NCI-H146 treated with DMSO at 0.1 percent for 48 hours (cell line): ENCODE results near the gene SCTR.

Source experiments
- DNase-seq: peaks from one replicate; lab custom pipeline; 2025; ENCODE audit not compliant: unreplicated experiment; lab: John Stamatoyannopoulos, UW

SCTR gene

GRCh38 chr2:119475857-119476244 lies 48.4 kb downstream of the SCTR start:
- DNase-seq = no peak

- DNase-seq = no peak
Measured at GRCh38 chr2:119475225-119475856, 48.9 kb downstream of the SCTR start.

GRCh38 chr2:119474371-119475224 lies 49.7 kb downstream of the SCTR start:
- no peak for DNase-seq

- no peak for DNase-seq
Measured at GRCh38 chr2:119473621-119474370, 50.5 kb downstream of the SCTR start.

GRCh38 chr2:119472749-119473148 lies 51.5 kb downstream of the SCTR start:
- no peak for DNase-seq

- no peak for DNase-seq
Measured at GRCh38 chr2:119469661-119470297, 54.5 kb downstream of the SCTR start.

- DNase-seq = no peak
Measured at GRCh38 chr2:119469131-119469530, 55.2 kb downstream of the SCTR start.

GRCh38 chr2:119468154-119468955 lies 55.9 kb downstream of the SCTR start:
- DNase-seq = no peak

GRCh38 chr2:119466373-119466772 lies 57.9 kb downstream of the SCTR start:
- DNase-seq = no peak

GRCh38 chr2:119465687-119466086 lies 58.6 kb downstream of the SCTR start:
- no peak for DNase-seq

- no peak for DNase-seq
Measured at GRCh38 chr2:119464981-119465380, 59.3 kb downstream of the SCTR start.

- no peak for DNase-seq
Measured at GRCh38 chr2:119463990-119464389, 60.3 kb downstream of the SCTR start.

GRCh38 chr2:119463136-119463535 lies 61.1 kb downstream of the SCTR start:
- no peak for DNase-seq

GRCh38 chr2:119462574-119462973 lies 61.7 kb downstream of the SCTR start:
- DNase-seq = no peak

GRCh38 chr2:119461811-119462210 lies 62.5 kb downstream of the SCTR start:
- no peak for DNase-seq

- DNase-seq = no peak
Measured at GRCh38 chr2:119460076-119460475, 64.2 kb downstream of the SCTR start.

GRCh38 chr2:119455066-119455718 lies 69.1 kb downstream of the SCTR start:
- DNase-seq = no peak

- DNase-seq = no peak
Measured at GRCh38 chr2:119453972-119454593, 70.2 kb downstream of the SCTR start.

GRCh38 chr2:119451336-119452050 lies 72.8 kb downstream of the SCTR start:
- DNase-seq = no peak
